WERI-Rb-1 (cell line): ENCODE measurements around the gene OR8A1.

Source experiments
- DNase-seq: peaks from one replicate; pipeline ENCODE4 v3.0.0-alpha.2; 2020
- H3K27ac ChIP-seq: fragments of 250-450 bp; sonication (Bioruptor Pico); 2 replicates; pipeline ENCODE4 v1.5.1; 2020; ENCODE audit warnings: mild to moderate bottlenecking, moderate library complexity
- H3K27me3 ChIP-seq: fragments of 250-450 bp; sonication (Bioruptor Pico); 2 replicates; pipeline ENCODE4 v1.5.1; 2021; ENCODE audit warnings: mild to moderate bottlenecking, low read depth, moderate library complexity; ENCODE audit not compliant: insufficient read depth, severe bottlenecking
- H3K36me3 ChIP-seq: fragments of 250-450 bp; sonication (Bioruptor Pico); 2 replicates; pipeline ENCODE4 v1.5.1; 2020; ENCODE audit warnings: mild to moderate bottlenecking, moderate library complexity
- H3K4me3 ChIP-seq: 2 replicates; pipeline ENCODE4 v1.5.1; 2011; ENCODE audit warnings: low read depth, mild to moderate bottlenecking, control low read depth, low read length
- H3K9me3 ChIP-seq: fragments of 250-450 bp; sonication (Bioruptor Pico); 2 replicates; pipeline ENCODE4 v1.5.1; 2021; ENCODE audit warnings: mild to moderate bottlenecking, moderate library complexity; ENCODE audit not compliant: severe bottlenecking
- CTCF ChIP-seq: IDR thresholded peaks from 2 replicates; pipeline ENCODE4 v1.5.1; 2011; ENCODE audit warnings: low read depth, mild to moderate bottlenecking, control low read depth, inconsistent platforms, low read length

Gene OR8A1

GRCh38 chr11:124556828-124557227 is 13.0 kb upstream of the OR8A1 start:
- Histone ChIP-seq H3K9me3 (no peaks in the 10 kb centered on the region), H3K27me3 (no peaks in the 10 kb centered on the region), H3K27ac (no peak overlapping the region), H3K4me3 (no peak overlapping the region), H3K36me3 (no peaks in the 10 kb centered on the region)
- DNase-seq: no peak
- TF ChIP-seq CTCF: no peak

DNA sequence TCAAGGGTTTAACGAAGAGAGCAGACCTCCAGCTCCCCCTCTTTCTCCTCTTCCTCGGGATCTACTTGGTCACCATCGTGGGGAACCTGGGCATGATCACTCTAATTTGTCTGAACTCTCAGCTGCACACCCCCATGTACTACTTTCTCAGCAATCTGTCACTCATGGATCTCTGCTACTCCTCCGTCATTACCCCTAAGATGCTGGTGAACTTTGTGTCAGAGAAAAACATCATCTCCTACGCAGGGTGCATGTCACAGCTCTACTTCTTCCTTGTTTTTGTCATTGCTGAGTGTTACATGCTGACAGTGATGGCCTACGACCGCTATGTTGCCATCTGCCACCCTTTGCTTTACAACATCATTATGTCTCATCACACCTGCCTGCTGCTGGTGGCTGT is 363 bp downstream of the OR8A1 start:
- DNase-seq: no peak
- Histone ChIP-seq H3K27me3 (peaks cover 3% of the 10 kb centered on the region), H3K36me3 (no peaks in the 10 kb centered on the region), H3K4me3 (no peak overlapping the region), H3K27ac (no peak overlapping the region), H3K9me3 (no peaks in the 10 kb centered on the region)
- no peak for TF ChIP-seq CTCF

DNA sequence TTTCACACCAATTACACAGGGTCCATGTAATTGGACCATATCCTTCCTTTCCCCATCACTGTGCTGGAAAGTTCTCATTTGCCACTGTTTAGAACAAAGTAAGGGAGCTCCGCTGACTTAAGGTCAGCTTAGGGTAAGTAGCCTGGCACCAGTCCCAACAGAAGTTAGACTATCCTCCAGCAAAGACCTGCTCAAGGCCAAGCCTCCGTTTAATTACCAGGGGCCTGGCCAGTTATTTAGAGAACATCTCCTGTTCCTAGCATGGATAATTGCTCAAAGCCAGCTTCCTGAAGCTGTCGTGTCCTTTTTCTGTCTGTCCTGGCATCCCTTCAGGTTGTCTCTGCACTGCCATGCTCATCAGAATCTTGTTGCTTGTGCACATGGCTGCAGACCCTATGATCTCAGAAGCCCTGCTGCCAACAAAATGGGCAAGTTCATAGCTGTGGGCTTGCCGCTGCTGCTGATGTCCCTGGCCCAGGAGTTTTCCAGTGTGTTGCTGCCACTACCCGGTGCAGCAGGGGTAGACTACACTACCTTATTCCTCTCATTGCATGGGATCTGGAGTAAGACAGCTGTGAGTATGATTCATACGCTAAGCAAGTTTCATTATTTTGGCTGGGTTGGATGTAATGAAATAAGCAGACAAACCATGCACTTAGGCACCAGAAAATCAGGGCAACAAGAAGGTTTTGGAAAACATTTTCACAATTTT is 8.1 kb downstream of the OR8A1 start:
- H3K9me3 ChIP-seq: no peaks in the 10 kb centered on the region
- TF ChIP-seq CTCF: no peak
- no peaks in the 10 kb centered on the region for H3K36me3 ChIP-seq
- H3K27me3 ChIP-seq: no peaks in the 10 kb centered on the region
- no peak for DNase-seq
- H3K4me3 ChIP-seq: no peak overlapping the region
- H3K27ac ChIP-seq: no peak overlapping the region

- Histone ChIP-seq H3K9me3 (no peaks in the 10 kb centered on the region), H3K27me3 (no peaks in the 10 kb centered on the region), H3K27ac (no peak overlapping the region), H3K4me3 (no peak overlapping the region), H3K36me3 (no peaks in the 10 kb centered on the region)
- TF ChIP-seq CTCF: no peak
- no peak for DNase-seq
Measured at GRCh38 chr11:124578761-124579160, 9.0 kb downstream of the OR8A1 start.

- no peaks in the 10 kb centered on the region for H3K36me3 ChIP-seq
- H3K27me3 ChIP-seq: no peaks in the 10 kb centered on the region
- H3K9me3 ChIP-seq: no peaks in the 10 kb centered on the region
- TF ChIP-seq CTCF: no peak
- no peak for DNase-seq
- no peak overlapping the region for H3K27ac ChIP-seq
- no peak overlapping the region for H3K4me3 ChIP-seq
Measured at GRCh38 chr11:124581817-124582216, 12.0 kb downstream of the OR8A1 start.

GRCh38 chr11:124582565-124582964 is 12.8 kb downstream of the OR8A1 start:
- no peaks in the 10 kb centered on the region for H3K9me3 ChIP-seq
- H3K27ac ChIP-seq: no peak overlapping the region
- H3K36me3 ChIP-seq: no peaks in the 10 kb centered on the region
- H3K4me3 ChIP-seq: no peak overlapping the region
- no peak for TF ChIP-seq CTCF
- no peaks in the 10 kb centered on the region for H3K27me3 ChIP-seq
- DNase-seq: no peak
